Endothelial cell of umbilical vein (primary cell): ENCODE measurements around the gene KCNAB2. TPM values are rescaled to one million over a fixed set of nuclear protein-coding genes. Genes with fewer than 3 reads are reported as not detected.

ENCODE experiments used
- BruUV-seq: library from RNA; stranded (reverse); fragments of 400-500 nt; replicated peaks from 2 replicates; lab custom pipeline; 2021; lab: Mats Ljungman, UMichigan
- CTCF ChIA-PET: fragments of 300-600, 350-600 bp; sonication (Branson Sonifier 250); formaldehyde crosslinking; loops from one replicate; lab custom pipeline; 2021; ENCODE audit warnings: antibody characterized with exemption, inconsistent platforms; lab: Charles Lee
- POLR2A ChIA-PET: fragments of 300-600, 350-600 bp; sonication (Branson Sonifier 250); formaldehyde crosslinking; loops from one replicate; lab custom pipeline; 2021; ENCODE audit warnings: antibody characterized with exemption, inconsistent platforms; lab: Charles Lee
- DNase-seq: peaks from one replicate; pipeline ENCODE4 v3.0.0-alpha.2; 2011; ENCODE audit warnings: low read depth, low spot score
- FAIRE-seq: peaks from 2 replicates; lab custom pipeline; 2011; peaks lifted over from hg19 to GRCh38; lab: Jason Lieb, UNC
- H2AFZ ChIP-seq: 2 replicates; pipeline ENCODE4 v1.6.0; 2012; ENCODE audit warnings: low read depth, low read length, control low read depth, inconsistent platforms
- H3K27ac ChIP-seq: 2 replicates; pipeline ENCODE4 v1.5.1; 2011; ENCODE audit warnings: low read depth, mild to moderate bottlenecking, control low read depth, low read length, moderate library complexity; ENCODE audit not compliant: insufficient read depth
- H3K27me3 ChIP-seq, 2 experiments: 2 replicates each; pipeline versions ENCODE4 v1.6.0 to v1.6.1; 2011; ENCODE audit warnings: low read length in 2 of 2, mixed read lengths in 1 of 2; ENCODE audit not compliant: control insufficient read depth in 2 of 2, insufficient read depth in 2 of 2
- H3K36me3 ChIP-seq, 2 experiments: 2 replicates in 1 of 2; 3 replicates in 1 of 2; pipeline ENCODE4 v1.5.1; 2011; ENCODE audit warnings: low read length in 2 of 2, mild to moderate bottlenecking in 1 of 2, moderate library complexity in 1 of 2; ENCODE audit not compliant: control insufficient read depth in 2 of 2, insufficient read depth in 2 of 2; ENCODE audit errors: extremely low read depth in 1 of 2
- H3K4me1 ChIP-seq: 3 replicates; pipeline ENCODE4 v1.5.1; 2011; ENCODE audit warnings: mild to moderate bottlenecking, low read length; ENCODE audit not compliant: control insufficient read depth, insufficient read depth; ENCODE audit errors: extremely low read depth
- H3K4me2 ChIP-seq: 2 replicates; pipeline ENCODE4 v1.6.1; 2011; ENCODE audit warnings: low read length, control low read depth, mixed read lengths; ENCODE audit not compliant: insufficient read depth
- H3K4me3 ChIP-seq, 3 experiments: fragments of 200-600 bp in 1 of 3; sonication (generic), shearing (Covaris generic) in 1 of 3; replicated peaks in 1 of 3; 2 replicates each; pipeline ENCODE4 v1.5.1; 2011 to 2016; ENCODE audit warnings: control low read depth in 3 of 3, low read length in 3 of 3, mild to moderate bottlenecking in 2 of 3, inconsistent platforms in 1 of 3, low read depth in 1 of 3, moderate library complexity in 1 of 3; ENCODE audit not compliant: insufficient read depth in 1 of 3
- H3K79me2 ChIP-seq: 2 replicates; pipeline ENCODE4 v1.6.0; 2012; ENCODE audit warnings: low read length, inconsistent platforms; ENCODE audit not compliant: control insufficient read depth, insufficient read depth
- H3K9ac ChIP-seq: replicated peaks from 2 replicates; pipeline ENCODE3; 2011; ENCODE audit warnings: low read length, control low read depth; ENCODE audit not compliant: insufficient read depth; ENCODE audit errors: extremely low read depth
- H3K9me1 ChIP-seq: replicated peaks from 3 replicates; pipeline ENCODE4 v1.6.0; 2011; ENCODE audit warnings: mild to moderate bottlenecking, low read length; ENCODE audit not compliant: control insufficient read depth, insufficient read depth; ENCODE audit errors: extremely low read depth
- H3K9me3 ChIP-seq: replicated peaks from 2 replicates; pipeline ENCODE4 v1.5.1; 2012; ENCODE audit warnings: low read length, inconsistent platforms; ENCODE audit not compliant: control insufficient read depth, insufficient read depth
- H4K20me1 ChIP-seq: replicated peaks from 2 replicates; pipeline ENCODE3; 2011; ENCODE audit warnings: mild to moderate bottlenecking, low read length; ENCODE audit not compliant: control insufficient read depth, insufficient read depth; ENCODE audit errors: extremely low read depth
- EZH2 ChIP-seq: IDR thresholded peaks from 2 replicates; pipeline ENCODE4 v1.6.1; 2012; ENCODE audit warnings: borderline replicate concordance, low read depth, mild to moderate bottlenecking, moderate library complexity, low read length, inconsistent platforms; ENCODE audit not compliant: severe bottlenecking
- FOS ChIP-seq: IDR thresholded peaks from 2 replicates; pipeline ENCODE4 v1.6.1; 2011; ENCODE audit warnings: mild to moderate bottlenecking, low read length, moderate library complexity, borderline replicate concordance; ENCODE audit not compliant: insufficient read depth
- GATA2 ChIP-seq: IDR thresholded peaks from 2 replicates; pipeline ENCODE4 v1.7.0; 2011; ENCODE audit warnings: low read depth, mild to moderate bottlenecking, moderate library complexity, mixed read lengths, low read length; ENCODE audit not compliant: insufficient read length, insufficient read depth
- JUN ChIP-seq: IDR thresholded peaks from 2 replicates; pipeline ENCODE4 v1.6.1; 2011; ENCODE audit warnings: borderline replicate concordance, low read depth; ENCODE audit not compliant: insufficient read length, insufficient read depth
- MYC ChIP-seq: IDR thresholded peaks from one replicate; pipeline ENCODE4 v1.6.1; 2011; ENCODE audit warnings: mild to moderate bottlenecking, low read depth, low read length
- POLR2A ChIP-seq: IDR thresholded peaks from 2 replicates; pipeline ENCODE4 v1.6.1; 2012; ENCODE audit warnings: low read depth, mild to moderate bottlenecking, control low read depth, low read length
- POLR2AphosphoS5 ChIP-seq: IDR thresholded peaks from 2 replicates; pipeline ENCODE4 v1.6.1; 2012; ENCODE audit warnings: low read depth, mild to moderate bottlenecking, control low read depth, low read length, moderate library complexity; ENCODE audit not compliant: insufficient read depth
- dilution Hi-C: fragments of 300-500 bp; cut with MboI; formaldehyde crosslinking; loops from one replicate; pipeline ENCODE4 v1.15.0; 2019; ENCODE audit warnings: low sequenced_read_pairs; ENCODE audit not compliant: extremely low pct_ligation_motif_present
- intact Hi-C: fragments of 100-400 bp; cut with micrococcal nuclease; formaldehyde crosslinking; loops from one replicate; pipeline ENCODE4 v1.10.0; 2022
- polyA plus RNA-seq, 4 experiments: library from polyadenylated mRNA; depleted of rRNA in 3 of 4; stranded (reverse) in 3 of 4; unstranded in 1 of 4; fragments of >200 nt; gene quantifications; 2 replicates each; pipeline versions ENCODE4 v1.2.1 to v1.2.3, GENCODE V29; 2011 to 2012; ENCODE audit warnings: missing spikeins in 1 of 4
- total RNA-seq: library from RNA; stranded (reverse); gene quantifications from 2 replicates; pipeline ENCODE4 v1.2.3, GENCODE V29; 2021
- TF ChIP-seq, protein P1 (sequence below): IDR thresholded peaks from 2 replicates; pipeline ENCODE4 v1.6.1; 2011; ENCODE audit not compliant: insufficient read depth, insufficient read length
- TF ChIP-seq, protein P2 (sequence below), 2 donors: IDR thresholded peaks; 1 replicate in 1 of 2; 2 replicates in 1 of 2; pipeline ENCODE4 v1.5.1; 2011; ENCODE audit warnings: low read length in 2 of 2, mild to moderate bottlenecking in 2 of 2, moderate library complexity in 2 of 2, control low read depth in 1 of 2, inconsistent platforms in 1 of 2, low read depth in 1 of 2; ENCODE audit not compliant: insufficient read depth in 1 of 2; ENCODE audit errors: extremely low read depth in 1 of 2

The KCNAB2 gene
- total and polyA plus RNA-seq, 2 donors (not counting 3 experiments of a cell fraction or from before 2014, with no cell fraction given), result 2.4 to 3.8 TPM

DNA sequence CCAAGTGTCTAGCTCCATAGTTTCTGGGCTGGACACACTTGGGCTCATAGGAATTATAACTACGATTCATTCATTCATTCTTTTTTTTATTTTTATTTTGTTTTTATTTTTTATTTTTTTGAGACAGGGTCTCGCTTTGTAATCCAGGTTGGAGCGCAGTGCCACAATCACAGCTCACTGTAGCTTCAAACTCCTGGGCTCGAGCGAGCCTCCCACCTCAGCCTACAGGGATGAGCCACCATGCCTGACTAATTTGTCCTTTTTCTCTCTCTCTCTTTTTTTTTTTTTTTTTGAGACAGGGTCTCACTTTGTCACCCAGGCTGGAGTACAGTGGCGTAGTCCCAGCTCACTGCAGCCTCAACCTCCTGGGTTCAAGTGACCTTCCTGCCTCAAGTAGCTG lies 42.3 kb downstream of the KCNAB2 start:
- dilution Hi-C loops, result no loop called here
- H3K9me1 ChIP-seq, result no peaks in the 10 kb centered on the region
- H3K79me2 ChIP-seq, result no peaks in the 10 kb centered on the region
- no peaks in the 10 kb centered on the region for H3K27me3 ChIP-seq
- FAIRE-seq (no peak), DNase-seq (no peak)
- no peak for TF ChIP-seq JUN
- no peak for TF ChIP-seq EZH2
- TF ChIP-seq POLR2A, result no peak
- TF ChIP-seq GATA2, result no peak
- no peak for TF ChIP-seq POLR2AphosphoS5
- no peak for TF ChIP-seq FOS
- TF ChIP-seq, protein P1, sequence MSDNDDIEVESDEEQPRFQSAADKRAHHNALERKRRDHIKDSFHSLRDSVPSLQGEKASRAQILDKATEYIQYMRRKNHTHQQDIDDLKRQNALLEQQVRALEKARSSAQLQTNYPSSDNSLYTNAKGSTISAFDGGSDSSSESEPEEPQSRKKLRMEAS, result no peak
- no peak for TF ChIP-seq MYC
- TF ChIP-seq, protein P2, sequence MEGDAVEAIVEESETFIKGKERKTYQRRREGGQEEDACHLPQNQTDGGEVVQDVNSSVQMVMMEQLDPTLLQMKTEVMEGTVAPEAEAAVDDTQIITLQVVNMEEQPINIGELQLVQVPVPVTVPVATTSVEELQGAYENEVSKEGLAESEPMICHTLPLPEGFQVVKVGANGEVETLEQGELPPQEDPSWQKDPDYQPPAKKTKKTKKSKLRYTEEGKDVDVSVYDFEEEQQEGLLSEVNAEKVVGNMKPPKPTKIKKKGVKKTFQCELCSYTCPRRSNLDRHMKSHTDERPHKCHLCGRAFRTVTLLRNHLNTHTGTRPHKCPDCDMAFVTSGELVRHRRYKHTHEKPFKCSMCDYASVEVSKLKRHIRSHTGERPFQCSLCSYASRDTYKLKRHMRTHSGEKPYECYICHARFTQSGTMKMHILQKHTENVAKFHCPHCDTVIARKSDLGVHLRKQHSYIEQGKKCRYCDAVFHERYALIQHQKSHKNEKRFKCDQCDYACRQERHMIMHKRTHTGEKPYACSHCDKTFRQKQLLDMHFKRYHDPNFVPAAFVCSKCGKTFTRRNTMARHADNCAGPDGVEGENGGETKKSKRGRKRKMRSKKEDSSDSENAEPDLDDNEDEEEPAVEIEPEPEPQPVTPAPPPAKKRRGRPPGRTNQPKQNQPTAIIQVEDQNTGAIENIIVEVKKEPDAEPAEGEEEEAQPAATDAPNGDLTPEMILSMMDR (IDR thresholded peaks at IDR 0.05; ENCODE audit: extremely low read depth in 1 of 2, insufficient read depth in 1 of 2, low read depth in 1 of 2, low read length in 2 of 2), result no peak
- no TSS peak for BruUV-seq
- no peak overlapping the region for H2AFZ ChIP-seq
- CTCF ChIA-PET, result no interaction called here
- no peaks in the 10 kb centered on the region for H3K9me3 ChIP-seq
- no peak overlapping the region for H3K27ac ChIP-seq
- no peaks in the 10 kb centered on the region for H3K4me1 ChIP-seq
- H3K4me3 ChIP-seq, result no peak overlapping the region
- H3K36me3 ChIP-seq, result no peaks in the 10 kb centered on the region
- intact Hi-C loops, result no loop called here
- H3K9ac ChIP-seq, result no peak overlapping the region
- H4K20me1 ChIP-seq, result no peaks in the 10 kb centered on the region
- POLR2A ChIA-PET, result no interaction called here
- no peak overlapping the region for H3K4me2 ChIP-seq
